CD4-positive, alpha-beta memory T cell (primary cell): ENCODE data around the gene ICAM2. TPM values are rescaled to one million over a fixed set of nuclear protein-coding genes. Genes with fewer than 3 reads are reported as not detected.
"Not testable (repeated sequence)": the region's sequence is repeated elsewhere in the genome, so short reads cannot be mapped to it uniquely, and the experiment has no call there.

Experiments
- CTCF ChIA-PET: fragments of 350-600 bp; sonication (Branson Sonifier 250); formaldehyde crosslinking; loops from one replicate; lab custom pipeline; 2021; ENCODE audit warnings: inconsistent platforms; ENCODE audit not compliant: partially characterized antibody; lab: Charles Lee
- POLR2A ChIA-PET: fragments of 350-600 bp; sonication (Branson Sonifier 250); formaldehyde crosslinking; loops from one replicate; lab custom pipeline; 2021; ENCODE audit not compliant: partially characterized antibody; lab: Charles Lee
- DNase-seq, 5 donors: peaks; one replicate each; pipeline versions ENCODE4 v3.0.0 to v3.0.0-alpha.2; 2020 to 2022; ENCODE audit warnings: mixed read lengths in 1 of 5
- H3K27ac ChIP-seq: one replicate; pipeline ENCODE4 v1.7.0; 2013; ENCODE audit warnings: low read depth, low read length
- H3K27me3 ChIP-seq: 2 replicates; pipeline ENCODE4 v1.7.0; 2013; ENCODE audit warnings: mild to moderate bottlenecking, low read length, moderate library complexity; ENCODE audit not compliant: insufficient read depth
- H3K36me3 ChIP-seq: 2 replicates; pipeline ENCODE4 v1.7.0; 2013; ENCODE audit warnings: mild to moderate bottlenecking, low read length, moderate library complexity; ENCODE audit not compliant: insufficient read depth
- H3K4me1 ChIP-seq: 2 replicates; pipeline ENCODE4 v1.7.0; 2013; ENCODE audit warnings: mild to moderate bottlenecking, low read length, moderate library complexity; ENCODE audit not compliant: insufficient read depth
- H3K4me3 ChIP-seq, 2 donors: one replicate each; pipeline ENCODE4 v1.7.0; 2013; ENCODE audit warnings: low read length in 2 of 2, mild to moderate bottlenecking in 1 of 2
- H3K9me3 ChIP-seq, 2 donors: one replicate each; pipeline ENCODE4 v1.7.0; 2013; ENCODE audit warnings: low read length in 2 of 2, control low read depth in 1 of 2; ENCODE audit not compliant: control insufficient read depth in 1 of 2
- H3K27ac Mint-ChIP-seq, 7 donors: one replicate each; pipeline ENCODE4 v1.8.0; 2020 to 2021; ENCODE audit warnings: mixed read lengths in 7 of 7, mild to moderate bottlenecking in 6 of 7, inconsistent platforms in 3 of 7, moderate library complexity in 3 of 7
- H3K27me3 Mint-ChIP-seq, 2 donors: one replicate each; pipeline ENCODE4 v1.8.0; 2020 to 2021; ENCODE audit warnings: mixed read lengths in 2 of 2
- H3K36me3 Mint-ChIP-seq, 2 donors: one replicate each; pipeline ENCODE4 v1.8.0; 2020 to 2021; ENCODE audit warnings: mixed read lengths in 2 of 2, inconsistent platforms in 1 of 2, mild to moderate bottlenecking in 1 of 2
- H3K4me1 Mint-ChIP-seq, 4 donors: one replicate each; pipeline ENCODE4 v1.8.0; 2020 to 2021; ENCODE audit warnings: mixed read lengths in 4 of 4, mild to moderate bottlenecking in 1 of 4
- H3K4me3 Mint-ChIP-seq, 8 donors: one replicate each; pipeline ENCODE4 v1.8.0; 2020 to 2021; ENCODE audit warnings: mixed read lengths in 8 of 8, mild to moderate bottlenecking in 7 of 8, moderate library complexity in 6 of 8, inconsistent platforms in 3 of 8
- H3K9me3 Mint-ChIP-seq, 8 donors: one replicate each; pipeline ENCODE4 v1.8.0; 2020 to 2021; ENCODE audit warnings: mixed read lengths in 8 of 8, mild to moderate bottlenecking in 5 of 8, inconsistent platforms in 3 of 8, moderate library complexity in 1 of 8
- intact Hi-C: fragments of 100-400 bp; cut with micrococcal nuclease; formaldehyde crosslinking; loops from one replicate; pipeline ENCODE4 v1.15.1; 2023
- polyA plus RNA-seq, 2 donors: library from polyadenylated mRNA; unstranded; fragments of 300-500 nt; fragmentation: Illumina TruSeq; gene quantifications; one replicate each; pipeline ENCODE4 v1.2.3, GENCODE V29; 2021
- total RNA-seq, 2 experiments: library from RNA; stranded (reverse); gene quantifications; one replicate each; pipeline ENCODE4 v1.2.3, GENCODE V29; 2021

Gene ICAM2
- total and polyA plus RNA-seq, 4 experiments from 2014 or later = 150 to 591 (median 285) TPM

- Histone ChIP-seq H3K36me3 (peaks cover 40% of the 10 kb centered on the region), H3K27ac (peak overlapping the region; percentile 36), H3K9me3 (no peaks in the 10 kb centered on the region), H3K4me3 (no peak overlapping the region), H3K4me1 (peaks cover 81% of the 10 kb centered on the region), H3K27me3 (no peaks in the 10 kb centered on the region)
- no peaks in the 10 kb centered on the region for H3K27me3 Mint-ChIP-seq
- ChIA-PET POLR2A (interaction anchor here (1.0 to 22.6 kb wide), 2 partner anchors 9 to 16 kb away, joined by 3 to 587 read pairs; partner anchors contain the start of gene ICAM2), CTCF (interaction anchor here (1.1 to 32.9 kb wide), 2 partner anchors 15 to 89 kb away, joined by 3 to 556 read pairs; partner anchors contain the start of gene ICAM2)
- peaks cover 36 to 80% (median 59%) of the 10 kb centered on the region in 4 donors for H3K4me1 Mint-ChIP-seq
- intact Hi-C loops = loop anchor here (1.0 kb wide), 1 partner anchor 8 kb away; no protein-coding TSS in a partner anchor
- no peak for DNase-seq
- H3K27ac Mint-ChIP-seq = peak overlapping the region; percentile 53 to 99 (median 84)
- H3K4me3 Mint-ChIP-seq = peak overlapping the region in 6 of 8 donors; percentile 11 to 69 (median 46)
- H3K36me3 Mint-ChIP-seq = peaks cover 36 to 74% of the 10 kb centered on the region in 2 donors
- peaks cover 0 to 2% (median 0%) of the 10 kb centered on the region in 8 donors for H3K9me3 Mint-ChIP-seq
Measured at GRCh38 chr17:64008830-64009229, 11.6 kb downstream of the ICAM2 start.

GRCh38 chr17:64008346-64008745 is 12.1 kb downstream of the ICAM2 start:
- Mint-ChIP-seq H3K27ac (peak overlapping the region; percentile 73 to 99 (median 84)), H3K36me3 (peaks cover 36 to 77% of the 10 kb centered on the region in 2 donors), H3K4me3 (peak overlapping the region in 2 of 8 donors; percentile 20 to 25), H3K27me3 (no peaks in the 10 kb centered on the region), H3K9me3 (peaks cover 0 to 2% (median 0%) of the 10 kb centered on the region in 8 donors), H3K4me1 (peaks cover 36 to 75% (median 55%) of the 10 kb centered on the region in 4 donors)
- POLR2A ChIA-PET = interaction anchor here (1.0 to 22.6 kb wide), 2 partner anchors 9 to 16 kb away, joined by 3 to 587 read pairs; partner anchors contain the start of gene ICAM2
- H3K27ac ChIP-seq = peak overlapping the region; percentile 36
- peaks cover 45% of the 10 kb centered on the region for H3K36me3 ChIP-seq
- DNase-seq = no peak
- H3K9me3 ChIP-seq = no peaks in the 10 kb centered on the region
- H3K4me3 ChIP-seq = no peak overlapping the region
- intact Hi-C loops = no loop called here
- H3K27me3 ChIP-seq = no peaks in the 10 kb centered on the region
- peaks cover 76% of the 10 kb centered on the region for H3K4me1 ChIP-seq
- CTCF ChIA-PET = interaction anchor here (1.1 to 32.9 kb wide), 2 partner anchors 15 to 89 kb away, joined by 3 to 556 read pairs; partner anchors contain the start of gene ICAM2

GRCh38 chr17:64007838-64008282 is 12.6 kb downstream of the ICAM2 start:
- Histone ChIP-seq H3K27ac (peak overlapping the region; percentile 36), H3K9me3 (no peaks in the 10 kb centered on the region), H3K4me3 (no peak overlapping the region), H3K27me3 (no peaks in the 10 kb centered on the region), H3K36me3 (peaks cover 50% of the 10 kb centered on the region), H3K4me1 (peaks cover 71% of the 10 kb centered on the region)
- Mint-ChIP-seq H3K4me3 (peak overlapping the region in 2 of 8 donors; percentile 20 to 47), H3K27me3 (no peaks in the 10 kb centered on the region), H3K27ac (peak overlapping the region in 6 of 7 donors; percentile 73 to 99 (median 85)), H3K36me3 (peaks cover 36 to 80% of the 10 kb centered on the region in 2 donors), H3K9me3 (peaks cover 0 to 2% (median 0%) of the 10 kb centered on the region in 8 donors), H3K4me1 (peaks cover 35 to 70% (median 52%) of the 10 kb centered on the region in 4 donors)
- POLR2A ChIA-PET = interaction anchor here (22.6 kb wide), 1 partner anchor 17 kb away, joined by 587 read pairs; the partner anchor contains the start of gene ICAM2
- CTCF ChIA-PET = interaction anchor here (32.9 kb wide), 1 partner anchor 16 kb away, joined by 556 read pairs; the partner anchor contains the start of gene ICAM2
- intact Hi-C loops = no loop called here
- DNase-seq = no peak

GRCh38 chr17:64007089-64007837 is 13.2 kb downstream of the ICAM2 start:
- H3K9me3 Mint-ChIP-seq, H3K27me3 Mint-ChIP-seq, H3K4me3 ChIP-seq, H3K9me3 ChIP-seq, DNase-seq, H3K27me3 ChIP-seq, intact Hi-C loops: not testable (repeated sequence)
- peaks cover 33 to 64% (median 49%) of the 10 kb centered on the region in 4 donors for H3K4me1 Mint-ChIP-seq
- ChIA-PET CTCF (interaction anchor here (1.6 to 32.9 kb wide), 3 partner anchors 17 to 126 kb away, joined by 5 to 556 read pairs (median 8); partner anchors contain the start of gene ICAM2), POLR2A (interaction anchor here (0.6 to 22.6 kb wide), 4 partner anchors 9 to 311 kb away, joined by 4 to 587 read pairs (median 4); partner anchors contain the start of genes ICAM2 and PRR29)
- Histone ChIP-seq H3K27ac (peak overlapping the region; percentile 36), H3K4me1 (peaks cover 65% of the 10 kb centered on the region), H3K36me3 (peaks cover 50% of the 10 kb centered on the region)
- peak overlapping the region in 1 of 8 donors; percentile 26 for H3K4me3 Mint-ChIP-seq
- peak overlapping the region in 6 of 7 donors; percentile 31 to 99 (median 75) for H3K27ac Mint-ChIP-seq
- H3K36me3 Mint-ChIP-seq = peaks cover 36 to 81% of the 10 kb centered on the region in 2 donors

GRCh38 chr17:64006361-64007088 is 13.9 kb downstream of the ICAM2 start:
- DNase-seq = no peak
- CTCF ChIA-PET = interaction anchor here (1.6 to 32.9 kb wide), 3 partner anchors 17 to 127 kb away, joined by 5 to 556 read pairs (median 8); partner anchors contain the start of gene ICAM2
- H3K27ac Mint-ChIP-seq = peak overlapping the region in 6 of 7 donors; percentile 43 to 99 (median 69)
- Histone ChIP-seq H3K27ac (no peak overlapping the region), H3K4me1 (peaks cover 58% of the 10 kb centered on the region), H3K27me3 (no peaks in the 10 kb centered on the region), H3K36me3 (peaks cover 50% of the 10 kb centered on the region), H3K4me3 (no peak overlapping the region), H3K9me3 (no peaks in the 10 kb centered on the region)
- POLR2A ChIA-PET = interaction anchor here (0.6 to 22.6 kb wide), 4 partner anchors 8 to 311 kb away, joined by 4 to 587 read pairs (median 4); partner anchors contain the start of genes ICAM2 and PRR29
- peaks cover 0 to 2% (median 0%) of the 10 kb centered on the region in 8 donors for H3K9me3 Mint-ChIP-seq
- H3K27me3 Mint-ChIP-seq = no peaks in the 10 kb centered on the region
- intact Hi-C loops = no loop called here
- H3K4me1 Mint-ChIP-seq = peaks cover 29 to 61% (median 43%) of the 10 kb centered on the region in 4 donors
- H3K4me3 Mint-ChIP-seq = no peak overlapping the region
- peaks cover 30 to 81% of the 10 kb centered on the region in 2 donors for H3K36me3 Mint-ChIP-seq

- intact Hi-C loops = no loop called here
- H3K4me1 ChIP-seq = peaks cover 54% of the 10 kb centered on the region
- DNase-seq = no peak
- CTCF ChIA-PET = interaction anchor here (1.6 to 32.9 kb wide), 4 partner anchors 18 to 127 kb away, joined by 5 to 556 read pairs (median 7); partner anchors contain the start of gene ICAM2
- Mint-ChIP-seq H3K27me3 (no peaks in the 10 kb centered on the region), H3K36me3 (peaks cover 23 to 73% of the 10 kb centered on the region in 2 donors), H3K9me3 (peaks cover 0 to 2% (median 0%) of the 10 kb centered on the region in 8 donors), H3K4me3 (no peak overlapping the region), H3K27ac (peak overlapping the region in 6 of 7 donors; percentile 69 to 92 (median 83)), H3K4me1 (peaks cover 23 to 56% (median 38%) of the 10 kb centered on the region in 4 donors)
- H3K27me3 ChIP-seq = no peaks in the 10 kb centered on the region
- no peaks in the 10 kb centered on the region for H3K9me3 ChIP-seq
- POLR2A ChIA-PET = interaction anchor here (0.8 to 22.6 kb wide), 4 partner anchors 8 to 124 kb away, joined by 3 to 587 read pairs (median 3); partner anchors contain the start of genes ERN1 and ICAM2
- H3K36me3 ChIP-seq = peaks cover 50% of the 10 kb centered on the region
- no peak overlapping the region for H3K27ac ChIP-seq
- H3K4me3 ChIP-seq = no peak overlapping the region
Measured at GRCh38 chr17:64005734-64006167, 14.7 kb downstream of the ICAM2 start.
